ENCODE results near the gene SLC25A36.
"Not testable (repeated sequence)": the region's sequence is repeated elsewhere in the genome, so short reads cannot be mapped to it uniquely, and the experiment has no call there.

SLC25A36 gene

GRCh38 chr3:140995881-140996280, 54.2 kb downstream of the SLC25A36 start:
- Mint-ChIP-seq H3K9me3 (peaks cover 3% of the 10 kb centered on the region), H3K4me1 (ENCODE audit: low read depth) (peaks cover 6% of the 10 kb centered on the region), H3K36me3 (ENCODE audit: low read depth) (no peaks in the 10 kb centered on the region), H3K27ac (no peak overlapping the region), H3K27me3 (peaks cover 3% of the 10 kb centered on the region), H3K4me3 (no peak overlapping the region)
- DNase-seq = no peak

- no peaks in the 10 kb centered on the region for H3K9me3 Mint-ChIP-seq
- no peaks in the 10 kb centered on the region for H3K27me3 Mint-ChIP-seq
- H3K36me3 Mint-ChIP-seq (ENCODE audit: low read depth) = no peaks in the 10 kb centered on the region
- peak overlapping the region; percentile 19 for H3K27ac Mint-ChIP-seq
- peaks cover 6% of the 10 kb centered on the region for H3K4me1 Mint-ChIP-seq (ENCODE audit: low read depth)
- peak; percentile 51 for DNase-seq
- H3K4me3 Mint-ChIP-seq = no peak overlapping the region
These were observed 58.5 kb downstream of the SLC25A36 start for GRCh38 chr3:141000027-141000663.

- H3K27ac Mint-ChIP-seq = peak overlapping the region; percentile 19
These were observed 59.0 kb downstream of the SLC25A36 start for GRCh38 chr3:141000686-141001085.

GRCh38 chr3:141006344-141006743, 64.7 kb downstream of the SLC25A36 start:
- H3K27me3 Mint-ChIP-seq = peaks cover 26% of the 10 kb centered on the region
- H3K27ac Mint-ChIP-seq = no peak overlapping the region
- H3K9me3 Mint-ChIP-seq = no peaks in the 10 kb centered on the region
- H3K4me1 Mint-ChIP-seq (ENCODE audit: low read depth) = peaks cover 2% of the 10 kb centered on the region
- H3K4me3 Mint-ChIP-seq = no peak overlapping the region
- H3K36me3 Mint-ChIP-seq (ENCODE audit: low read depth) = no peaks in the 10 kb centered on the region
- DNase-seq = no peak

More at GRCh38 chr3:141000686-141001085, 59.0 kb downstream of the SLC25A36 start:
- Mint-ChIP-seq H3K4me1 (ENCODE audit: low read depth) (peaks cover 6% of the 10 kb centered on the region), H3K36me3 (ENCODE audit: low read depth) (no peaks in the 10 kb centered on the region), H3K4me3 (no peak overlapping the region), H3K27me3 (no peaks in the 10 kb centered on the region), H3K9me3 (no peaks in the 10 kb centered on the region)
- no peak for DNase-seq

GRCh38 chr3:141009496-141009895, 67.9 kb downstream of the SLC25A36 start:
- no peak for DNase-seq
- Mint-ChIP-seq H3K4me3 (no peak overlapping the region), H3K4me1 (ENCODE audit: low read depth) (peaks cover 5% of the 10 kb centered on the region), H3K9me3 (no peaks in the 10 kb centered on the region), H3K36me3 (ENCODE audit: low read depth) (no peaks in the 10 kb centered on the region), H3K27me3 (peaks cover 35% of the 10 kb centered on the region), H3K27ac (no peak overlapping the region)

GRCh38 chr3:141011232-141011996, 69.8 kb downstream of the SLC25A36 start:
- H3K9me3 Mint-ChIP-seq = no peaks in the 10 kb centered on the region
- DNase-seq = peak; percentile 81
- no peaks in the 10 kb centered on the region for H3K36me3 Mint-ChIP-seq (ENCODE audit: low read depth)
- peaks cover 5% of the 10 kb centered on the region for H3K4me1 Mint-ChIP-seq (ENCODE audit: low read depth)
- peaks cover 32% of the 10 kb centered on the region for H3K27me3 Mint-ChIP-seq
- no peak overlapping the region for H3K4me3 Mint-ChIP-seq
- no peak overlapping the region for H3K27ac Mint-ChIP-seq

- peaks cover 5% of the 10 kb centered on the region for H3K4me1 Mint-ChIP-seq (ENCODE audit: low read depth)
These were observed 70.3 kb downstream of the SLC25A36 start for GRCh38 chr3:141011997-141012262.

GRCh38 chr3:141012571-141012970, 70.9 kb downstream of the SLC25A36 start:
- H3K36me3 Mint-ChIP-seq (ENCODE audit: low read depth) = no peaks in the 10 kb centered on the region
- H3K4me1 Mint-ChIP-seq (ENCODE audit: low read depth) = peaks cover 9% of the 10 kb centered on the region
- no peak overlapping the region for H3K4me3 Mint-ChIP-seq
- peaks cover 31% of the 10 kb centered on the region for H3K27me3 Mint-ChIP-seq
- H3K27ac Mint-ChIP-seq = no peak overlapping the region
- H3K9me3 Mint-ChIP-seq = no peaks in the 10 kb centered on the region
- no peak for DNase-seq

More at GRCh38 chr3:141011997-141012262, 70.3 kb downstream of the SLC25A36 start:
- no peaks in the 10 kb centered on the region for H3K36me3 Mint-ChIP-seq (ENCODE audit: low read depth)
- DNase-seq = no peak
- no peaks in the 10 kb centered on the region for H3K9me3 Mint-ChIP-seq
- H3K27me3 Mint-ChIP-seq = peaks cover 31% of the 10 kb centered on the region
- no peak overlapping the region for H3K4me3 Mint-ChIP-seq
- no peak overlapping the region for H3K27ac Mint-ChIP-seq

GRCh38 chr3:141015481-141015880, 73.8 kb downstream of the SLC25A36 start:
- H3K4me1 Mint-ChIP-seq (ENCODE audit: low read depth) = peaks cover 13% of the 10 kb centered on the region

GRCh38 chr3:141017366-141018322, 76.0 kb downstream of the SLC25A36 start:
- not testable (repeated sequence) for H3K9me3 Mint-ChIP-seq; H3K4me1 Mint-ChIP-seq (ENCODE audit: low read depth); H3K27ac Mint-ChIP-seq; H3K4me3 Mint-ChIP-seq; H3K36me3 Mint-ChIP-seq (ENCODE audit: low read depth); H3K27me3 Mint-ChIP-seq; DNase-seq

More at GRCh38 chr3:141015481-141015880, 73.8 kb downstream of the SLC25A36 start:
- DNase-seq = no peak
- Mint-ChIP-seq H3K36me3 (ENCODE audit: low read depth) (no peaks in the 10 kb centered on the region), H3K9me3 (no peaks in the 10 kb centered on the region), H3K27me3 (peaks cover 14% of the 10 kb centered on the region), H3K4me3 (no peak overlapping the region), H3K27ac (no peak overlapping the region)

- Mint-ChIP-seq H3K4me3 (no peak overlapping the region), H3K4me1 (ENCODE audit: low read depth) (peaks cover 8% of the 10 kb centered on the region), H3K36me3 (ENCODE audit: low read depth) (no peaks in the 10 kb centered on the region), H3K27me3 (no peaks in the 10 kb centered on the region), H3K27ac (no peak overlapping the region), H3K9me3 (no peaks in the 10 kb centered on the region)
- DNase-seq = no peak
These were observed 77.6 kb downstream of the SLC25A36 start for GRCh38 chr3:141019244-141019643.

GRCh38 chr3:141020143-141020830, 78.7 kb downstream of the SLC25A36 start:
- no peaks in the 10 kb centered on the region for H3K36me3 Mint-ChIP-seq (ENCODE audit: low read depth)
- H3K9me3 Mint-ChIP-seq = no peaks in the 10 kb centered on the region
- H3K27me3 Mint-ChIP-seq = no peaks in the 10 kb centered on the region
- no peak overlapping the region for H3K27ac Mint-ChIP-seq
- H3K4me3 Mint-ChIP-seq = no peak overlapping the region
- no peak for DNase-seq
- H3K4me1 Mint-ChIP-seq (ENCODE audit: low read depth) = peaks cover 8% of the 10 kb centered on the region

- Mint-ChIP-seq H3K36me3 (ENCODE audit: low read depth) (no peaks in the 10 kb centered on the region), H3K27ac (no peak overlapping the region), H3K9me3 (no peaks in the 10 kb centered on the region), H3K27me3 (no peaks in the 10 kb centered on the region), H3K4me3 (no peak overlapping the region), H3K4me1 (ENCODE audit: low read depth) (peaks cover 8% of the 10 kb centered on the region)
- DNase-seq = no peak
These were observed 79.6 kb downstream of the SLC25A36 start for GRCh38 chr3:141021261-141021660.

Measured in activated T-cell treated with anti-CD3 and anti-CD28 coated beads, Interleukin-2, amount 50 U/mL, for 24 hours (primary cell).